HEK293 (cell line): ENCODE measurements around the gene EDEM1.

ENCODE experiments used
- CTCF ChIA-PET: fragments of 350-600 bp; formaldehyde crosslinking; extraction: SDS; loops from one replicate; lab custom pipeline; 2021; ENCODE audit warnings: antibody characterized with exemption; lab: Yijun Ruan, JAX
- POLR2A ChIA-PET: fragments of 300-600 bp; formaldehyde crosslinking; extraction: SDS; loops from one replicate; lab custom pipeline; 2020; ENCODE audit warnings: antibody characterized with exemption, inconsistent platforms; lab: Yijun Ruan, JAX
- H3K27ac ChIP-seq: fragments of 200-500 bp; sonication (Bioruptor generic); 2 replicates; pipeline ENCODE4 v1.5.1; 2014; ENCODE audit warnings: low read depth, low read length, control low read depth, inconsistent platforms; ENCODE audit errors: extremely low read depth
- H3K36me3 ChIP-seq, 2 experiments: fragments of 200-500 bp in 1 of 2; sonication (Bioruptor generic) in 1 of 2; 1 replicate in 1 of 2; 2 replicates in 1 of 2; pipeline ENCODE4 v1.5.1; 2014 to 2017; ENCODE audit warnings: inconsistent platforms in 2 of 2, low read length in 2 of 2; ENCODE audit not compliant: control insufficient read depth in 2 of 2, insufficient read depth in 1 of 2
- H3K4me1 ChIP-seq: fragments of 200-500 bp; sonication (Bioruptor generic); 2 replicates; pipeline ENCODE4 v1.5.1; 2014; ENCODE audit warnings: mild to moderate bottlenecking, low read length, inconsistent platforms; ENCODE audit not compliant: control insufficient read depth, insufficient read depth
- H3K4me3 ChIP-seq: 2 replicates; pipeline ENCODE4 v1.5.1; 2011; ENCODE audit warnings: low read depth, mild to moderate bottlenecking, control low read depth, low read length, moderate library complexity
- H3K9me3 ChIP-seq: fragments of 200-500 bp; sonication (Bioruptor generic); 2 replicates; pipeline ENCODE4 v1.5.1; 2014; ENCODE audit warnings: low read depth, low read length, inconsistent platforms; ENCODE audit not compliant: control insufficient read depth, insufficient read depth
- GLIS1 ChIP-seq: fragments of 450-650 bp; formaldehyde crosslinking; IDR thresholded peaks from 2 replicates; pipeline ENCODE4 v1.5.1; 2016; ENCODE audit warnings: missing biosample characterization, missing genetic modification characterization
- HOXA7 ChIP-seq: sonication (generic); formaldehyde crosslinking; IDR thresholded peaks from 2 replicates; pipeline ENCODE4 v1.8.1; 2022; ENCODE audit warnings: missing genetic modification reagents, borderline replicate concordance
- KLF1 ChIP-seq: fragments of 450-650 bp; formaldehyde crosslinking; IDR thresholded peaks from 2 replicates; pipeline ENCODE4 v1.5.1; 2016; ENCODE audit warnings: missing biosample characterization, missing genetic modification characterization
- KLF10 ChIP-seq: fragments of 450-650 bp; IDR thresholded peaks from 2 replicates; pipeline ENCODE4 v1.5.1; 2018; ENCODE audit warnings: missing biosample characterization, mild to moderate bottlenecking, missing genetic modification characterization
- KLF8 ChIP-seq: fragments of 450-650 bp; formaldehyde crosslinking; IDR thresholded peaks from 2 replicates; pipeline ENCODE4 v1.5.1; 2016; ENCODE audit warnings: missing biosample characterization, missing genetic modification characterization
- MYNN ChIP-seq: fragments of 450-650 bp; formaldehyde crosslinking; IDR thresholded peaks from 2 replicates; pipeline ENCODE4 v1.5.1; 2016; ENCODE audit warnings: missing biosample characterization, missing genetic modification characterization, borderline replicate concordance
- OSR2 ChIP-seq: fragments of 450-650 bp; formaldehyde crosslinking; IDR thresholded peaks from 2 replicates; pipeline ENCODE4 v1.5.1; 2016; ENCODE audit warnings: missing biosample characterization, missing genetic modification characterization
- SP2 ChIP-seq: fragments of 450-650 bp; formaldehyde crosslinking; IDR thresholded peaks from 2 replicates; pipeline ENCODE4 v1.5.1; 2016; ENCODE audit warnings: missing biosample characterization, missing genetic modification characterization
- TRIM28 ChIP-seq: IDR thresholded peaks from 2 replicates; pipeline ENCODE4 v1.6.1; 2011; ENCODE audit warnings: low read length, control low read depth, borderline replicate concordance
- ZEB2 ChIP-seq: fragments of 450-650 bp; formaldehyde crosslinking; IDR thresholded peaks from 2 replicates; pipeline ENCODE4 v1.5.1; 2016; ENCODE audit warnings: missing biosample characterization, missing genetic modification characterization
- ZFP3 ChIP-seq: fragments of 450-650 bp; formaldehyde crosslinking; IDR thresholded peaks from 2 replicates; pipeline ENCODE4 v1.5.1; 2016; ENCODE audit warnings: low read depth, missing biosample characterization, missing genetic modification characterization
- ZNF157 ChIP-seq: fragments of 450-650 bp; formaldehyde crosslinking; IDR thresholded peaks from 2 replicates; pipeline ENCODE4 v1.5.1; 2016; ENCODE audit warnings: missing biosample characterization, missing genetic modification characterization
- ZNF24 ChIP-seq: fragments of 450-650 bp; formaldehyde crosslinking; IDR thresholded peaks from 2 replicates; pipeline ENCODE4 v1.5.1; 2016; ENCODE audit warnings: missing biosample characterization, missing genetic modification characterization
- ZNF350 ChIP-seq: fragments of 450-650 bp; formaldehyde crosslinking; IDR thresholded peaks from 2 replicates; pipeline ENCODE4 v1.5.0; 2017; ENCODE audit warnings: missing biosample characterization, mild to moderate bottlenecking, missing genetic modification characterization
- ZNF366 ChIP-seq: fragments of 450-650 bp; formaldehyde crosslinking; conservative IDR thresholded peaks from 2 replicates; pipeline ENCODE4 v1.5.1; 2016; ENCODE audit warnings: missing biosample characterization, missing genetic modification characterization
- ZNF501 ChIP-seq: fragments of 450-650 bp; formaldehyde crosslinking; IDR thresholded peaks from 2 replicates; pipeline ENCODE4 v1.5.1; 2016; ENCODE audit warnings: missing biosample characterization, missing genetic modification characterization
- ZNF544 ChIP-seq: fragments of 450-650 bp; formaldehyde crosslinking; IDR thresholded peaks from 2 replicates; pipeline ENCODE4 v1.5.0; 2017; ENCODE audit warnings: missing biosample characterization, missing genetic modification characterization
- ZNF561 ChIP-seq: fragments of 450-650 bp; IDR thresholded peaks from 2 replicates; pipeline ENCODE4 v1.5.1; 2018; ENCODE audit warnings: missing biosample characterization, missing genetic modification characterization, borderline replicate concordance
- ZNF621 ChIP-seq: fragments of 450-650 bp; formaldehyde crosslinking; IDR thresholded peaks from 2 replicates; pipeline ENCODE4 v1.5.1; 2017; ENCODE audit warnings: missing biosample characterization, missing genetic modification characterization
- ZNF624 ChIP-seq: fragments of 450-650 bp; formaldehyde crosslinking; IDR thresholded peaks from 2 replicates; pipeline ENCODE4 v1.5.1; 2017; ENCODE audit warnings: missing biosample characterization, missing genetic modification characterization
- ZNF792 ChIP-seq: fragments of 450-650 bp; formaldehyde crosslinking; IDR thresholded peaks from 2 replicates; pipeline ENCODE4 v1.5.1; 2016; ENCODE audit warnings: missing biosample characterization, missing genetic modification characterization
- ZNF843 ChIP-seq: fragments of 450-650 bp; formaldehyde crosslinking; IDR thresholded peaks from 2 replicates; pipeline ENCODE4 v1.5.1; 2016; ENCODE audit warnings: missing biosample characterization, missing genetic modification characterization
- ZXDB ChIP-seq: fragments of 450-650 bp; formaldehyde crosslinking; IDR thresholded peaks from 2 replicates; pipeline ENCODE4 v1.5.1; 2016; ENCODE audit warnings: missing biosample characterization, missing genetic modification characterization
- TF ChIP-seq, protein P1 (sequence below): fragments of 450-650 bp; formaldehyde crosslinking; IDR thresholded peaks from 2 replicates; pipeline ENCODE4 v1.5.1; 2016; ENCODE audit warnings: missing biosample characterization, missing genetic modification characterization, low read depth
- TF ChIP-seq, protein P2 (sequence below): fragments of 450-650 bp; formaldehyde crosslinking; IDR thresholded peaks from 2 replicates; pipeline ENCODE4 v1.5.1; 2016; ENCODE audit warnings: missing biosample characterization, missing genetic modification characterization
- TF ChIP-seq, protein P3 (sequence below): fragments of 450-650 bp; formaldehyde crosslinking; IDR thresholded peaks from 2 replicates; pipeline ENCODE4 v1.5.1; 2016; ENCODE audit warnings: missing biosample characterization, missing genetic modification characterization
- TF ChIP-seq, protein P4 (sequence below): fragments of 450-650 bp; IDR thresholded peaks from 2 replicates; pipeline ENCODE4 v1.5.1; 2018; ENCODE audit warnings: missing biosample characterization, mild to moderate bottlenecking, missing genetic modification characterization
- TF ChIP-seq, protein P5 (sequence below): fragments of 450-650 bp; formaldehyde crosslinking; IDR thresholded peaks from 2 replicates; pipeline ENCODE4 v1.5.1; 2016; ENCODE audit warnings: missing biosample characterization, missing genetic modification characterization

The EDEM1 gene

DNA sequence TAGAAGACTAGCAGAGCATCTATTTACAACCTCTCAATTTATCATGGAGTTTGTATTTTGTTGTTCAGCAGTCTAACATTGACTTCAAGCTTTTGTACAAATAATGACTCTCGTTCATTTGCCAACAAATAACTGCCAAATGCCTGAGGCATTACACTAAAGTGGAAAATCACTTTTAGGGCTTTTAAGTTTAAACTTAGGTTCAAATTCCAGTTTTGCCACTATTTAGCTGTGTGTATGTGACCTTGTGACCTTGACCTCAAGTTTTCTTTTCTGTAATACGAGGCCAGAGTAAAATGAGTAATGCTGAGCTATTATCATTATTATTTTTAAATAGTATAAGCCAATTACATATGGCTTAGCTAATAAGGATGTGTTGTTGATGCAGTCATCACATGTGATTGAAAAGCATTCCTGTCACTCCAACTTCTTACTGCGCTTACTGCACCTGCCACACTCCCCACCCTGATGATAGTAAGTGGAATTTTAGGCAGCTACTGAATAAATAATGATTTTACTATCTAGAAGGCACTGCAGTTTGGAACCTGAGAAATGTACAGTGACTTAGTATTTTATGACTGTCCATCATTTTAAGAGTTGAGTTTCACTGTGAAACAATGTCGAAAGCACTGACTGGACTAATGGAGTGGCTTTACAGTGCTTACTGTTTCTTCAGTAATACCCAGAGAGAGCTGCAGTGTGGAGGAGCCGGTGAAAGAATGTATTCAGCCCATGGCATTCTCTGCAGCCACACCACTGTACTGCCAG, 49.1 kb upstream of the EDEM1 start:
- POLR2A ChIA-PET = interaction anchor here (0.6 to 1.3 kb wide), 2 partner anchors 16 to 112 kb away, joined by 4 to 7 read pairs; partner anchors contain the start of gene ARL8B
- H3K4me1 ChIP-seq = peaks cover 20% of the 10 kb centered on the region
- CTCF ChIA-PET = interaction anchor here (0.5 to 0.8 kb wide), 5 partner anchors 17 to 668 kb away, joined by 3 to 4 read pairs (median 3); no protein-coding TSS in a partner anchor
- no peak overlapping the region for H3K4me3 ChIP-seq
- H3K36me3 ChIP-seq = peaks cover 0 to 6% of the 10 kb centered on the region in 2 experiments; a peak in 1 of 3 replicates
- H3K9me3 ChIP-seq = no peaks in the 10 kb centered on the region
- H3K27ac ChIP-seq = no peak overlapping the region
- TF ChIP-seq ZNF544 = no peak
- no peak for TF ChIP-seq TRIM28
- TF ChIP-seq ZNF350 = no peak
- TF ChIP-seq OSR2 (tag by site-specific recombination) = peak; percentile 71; the same call in 1 of the 2 replicates
- no peak for TF ChIP-seq ZNF561 (tag by site-specific recombination)
- no peak for TF ChIP-seq ZNF621
- TF ChIP-seq ZFP3 = no peak
- TF ChIP-seq GLIS1 (tag by site-specific recombination) = no peak
- TF ChIP-seq, protein P1, sequence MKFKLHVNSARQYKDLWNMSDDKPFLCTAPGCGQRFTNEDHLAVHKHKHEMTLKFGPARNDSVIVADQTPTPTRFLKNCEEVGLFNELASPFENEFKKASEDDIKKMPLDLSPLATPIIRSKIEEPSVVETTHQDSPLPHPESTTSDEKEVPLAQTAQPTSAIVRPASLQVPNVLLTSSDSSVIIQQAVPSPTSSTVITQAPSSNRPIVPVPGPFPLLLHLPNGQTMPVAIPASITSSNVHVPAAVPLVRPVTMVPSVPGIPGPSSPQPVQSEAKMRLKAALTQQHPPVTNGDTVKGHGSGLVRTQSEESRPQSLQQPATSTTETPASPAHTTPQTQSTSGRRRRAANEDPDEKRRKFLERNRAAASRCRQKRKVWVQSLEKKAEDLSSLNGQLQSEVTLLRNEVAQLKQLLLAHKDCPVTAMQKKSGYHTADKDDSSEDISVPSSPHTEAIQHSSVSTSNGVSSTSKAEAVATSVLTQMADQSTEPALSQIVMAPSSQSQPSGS (tag by site-specific recombination) = no peak
- no peak for TF ChIP-seq ZNF624 (tag by site-specific recombination)
- no peak for TF ChIP-seq ZNF501
- no peak for TF ChIP-seq HOXA7 (CRISPR knock-in tag)
- TF ChIP-seq, protein P2, sequence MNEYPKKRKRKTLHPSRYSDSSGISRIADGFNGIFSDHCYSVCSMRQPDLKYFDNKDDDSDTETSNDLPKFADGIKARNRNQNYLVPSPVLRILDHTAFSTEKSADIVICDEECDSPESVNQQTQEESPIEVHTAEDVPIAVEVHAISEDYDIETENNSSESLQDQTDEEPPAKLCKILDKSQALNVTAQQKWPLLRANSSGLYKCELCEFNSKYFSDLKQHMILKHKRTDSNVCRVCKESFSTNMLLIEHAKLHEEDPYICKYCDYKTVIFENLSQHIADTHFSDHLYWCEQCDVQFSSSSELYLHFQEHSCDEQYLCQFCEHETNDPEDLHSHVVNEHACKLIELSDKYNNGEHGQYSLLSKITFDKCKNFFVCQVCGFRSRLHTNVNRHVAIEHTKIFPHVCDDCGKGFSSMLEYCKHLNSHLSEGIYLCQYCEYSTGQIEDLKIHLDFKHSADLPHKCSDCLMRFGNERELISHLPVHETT (tag by site-specific recombination) = no peak
- TF ChIP-seq ZNF792 (tag by site-specific recombination) = no peak
- TF ChIP-seq KLF1 (tag by site-specific recombination) = no peak
- peak; percentile 68 for TF ChIP-seq ZNF366
- no peak for TF ChIP-seq ZNF157 (tag by site-specific recombination)
- no peak for TF ChIP-seq KLF10 (tag by site-specific recombination)
- TF ChIP-seq, protein P3, sequence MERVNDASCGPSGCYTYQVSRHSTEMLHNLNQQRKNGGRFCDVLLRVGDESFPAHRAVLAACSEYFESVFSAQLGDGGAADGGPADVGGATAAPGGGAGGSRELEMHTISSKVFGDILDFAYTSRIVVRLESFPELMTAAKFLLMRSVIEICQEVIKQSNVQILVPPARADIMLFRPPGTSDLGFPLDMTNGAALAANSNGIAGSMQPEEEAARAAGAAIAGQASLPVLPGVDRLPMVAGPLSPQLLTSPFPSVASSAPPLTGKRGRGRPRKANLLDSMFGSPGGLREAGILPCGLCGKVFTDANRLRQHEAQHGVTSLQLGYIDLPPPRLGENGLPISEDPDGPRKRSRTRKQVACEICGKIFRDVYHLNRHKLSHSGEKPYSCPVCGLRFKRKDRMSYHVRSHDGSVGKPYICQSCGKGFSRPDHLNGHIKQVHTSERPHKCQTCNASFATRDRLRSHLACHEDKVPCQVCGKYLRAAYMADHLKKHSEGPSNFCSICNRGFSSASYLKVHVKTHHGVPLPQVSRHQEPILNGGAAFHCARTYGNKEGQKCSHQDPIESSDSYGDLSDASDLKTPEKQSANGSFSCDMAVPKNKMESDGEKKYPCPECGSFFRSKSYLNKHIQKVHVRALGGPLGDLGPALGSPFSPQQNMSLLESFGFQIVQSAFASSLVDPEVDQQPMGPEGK = no peak
- peak; percentile 70 for TF ChIP-seq ZEB2 (tag by site-specific recombination)
- TF ChIP-seq ZXDB = no peak
- peak; percentile 16; the same call in 1 of the 2 replicates for TF ChIP-seq SP2
- TF ChIP-seq, protein P4, sequence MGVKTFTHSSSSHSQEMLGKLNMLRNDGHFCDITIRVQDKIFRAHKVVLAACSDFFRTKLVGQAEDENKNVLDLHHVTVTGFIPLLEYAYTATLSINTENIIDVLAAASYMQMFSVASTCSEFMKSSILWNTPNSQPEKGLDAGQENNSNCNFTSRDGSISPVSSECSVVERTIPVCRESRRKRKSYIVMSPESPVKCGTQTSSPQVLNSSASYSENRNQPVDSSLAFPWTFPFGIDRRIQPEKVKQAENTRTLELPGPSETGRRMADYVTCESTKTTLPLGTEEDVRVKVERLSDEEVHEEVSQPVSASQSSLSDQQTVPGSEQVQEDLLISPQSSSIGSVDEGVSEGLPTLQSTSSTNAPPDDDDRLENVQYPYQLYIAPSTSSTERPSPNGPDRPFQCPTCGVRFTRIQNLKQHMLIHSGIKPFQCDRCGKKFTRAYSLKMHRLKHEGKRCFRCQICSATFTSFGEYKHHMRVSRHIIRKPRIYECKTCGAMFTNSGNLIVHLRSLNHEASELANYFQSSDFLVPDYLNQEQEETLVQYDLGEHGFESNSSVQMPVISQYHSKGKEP (tag by site-specific recombination) = peak; percentile 54; the same call in 1 of the 2 replicates
- TF ChIP-seq, protein P5, sequence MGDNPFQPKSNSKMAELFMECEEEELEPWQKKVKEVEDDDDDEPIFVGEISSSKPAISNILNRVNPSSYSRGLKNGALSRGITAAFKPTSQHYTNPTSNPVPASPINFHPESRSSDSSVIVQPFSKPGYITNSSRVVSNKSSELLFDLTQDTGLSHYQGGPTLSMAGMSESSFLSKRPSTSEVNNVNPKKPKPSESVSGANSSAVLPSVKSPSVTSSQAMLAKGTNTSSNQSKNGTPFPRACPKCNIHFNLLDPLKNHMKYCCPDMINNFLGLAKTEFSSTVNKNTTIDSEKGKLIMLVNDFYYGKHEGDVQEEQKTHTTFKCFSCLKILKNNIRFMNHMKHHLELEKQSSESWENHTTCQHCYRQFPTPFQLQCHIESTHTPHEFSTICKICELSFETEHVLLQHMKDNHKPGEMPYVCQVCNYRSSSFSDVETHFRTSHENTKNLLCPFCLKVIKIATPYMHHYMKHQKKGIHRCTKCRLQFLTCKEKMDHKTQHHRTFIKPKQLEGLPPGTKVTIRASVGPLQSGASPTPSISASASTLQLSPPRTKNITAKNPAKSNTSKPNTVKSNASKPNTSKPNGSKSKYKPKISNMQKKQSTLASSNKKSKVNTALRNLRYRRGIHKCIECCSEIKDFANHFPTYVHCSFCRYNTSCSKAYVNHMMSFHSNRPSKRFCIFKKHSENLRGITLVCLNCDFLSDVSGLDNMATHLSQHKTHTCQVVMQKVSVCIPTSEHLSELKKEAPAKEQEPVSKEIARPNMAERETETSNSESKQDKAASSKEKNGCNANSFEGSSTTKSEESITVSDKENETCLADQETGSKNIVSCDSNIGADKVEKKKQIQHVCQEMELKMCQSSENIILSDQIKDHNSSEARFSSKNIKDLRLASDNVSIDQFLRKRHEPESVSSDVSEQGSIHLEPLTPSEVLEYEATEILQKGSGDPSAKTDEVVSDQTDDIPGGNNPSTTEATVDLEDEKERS (tag by site-specific recombination) = no peak
- no peak for TF ChIP-seq KLF8 (tag by site-specific recombination)
- 0 out of 2 replicates have a peak, but pooled peaks have one; percentile 53 for TF ChIP-seq MYNN (tag by site-specific recombination)
- no peak for TF ChIP-seq ZNF843
- TF ChIP-seq ZNF24 (tag by site-specific recombination) = no peak
